ENCODE results near the gene PCDH18.
"Not testable (repeated sequence)": the region's sequence is repeated elsewhere in the genome, so short reads cannot be mapped to it uniquely, and the experiment has no call there.

PCDH18 gene, protein sequence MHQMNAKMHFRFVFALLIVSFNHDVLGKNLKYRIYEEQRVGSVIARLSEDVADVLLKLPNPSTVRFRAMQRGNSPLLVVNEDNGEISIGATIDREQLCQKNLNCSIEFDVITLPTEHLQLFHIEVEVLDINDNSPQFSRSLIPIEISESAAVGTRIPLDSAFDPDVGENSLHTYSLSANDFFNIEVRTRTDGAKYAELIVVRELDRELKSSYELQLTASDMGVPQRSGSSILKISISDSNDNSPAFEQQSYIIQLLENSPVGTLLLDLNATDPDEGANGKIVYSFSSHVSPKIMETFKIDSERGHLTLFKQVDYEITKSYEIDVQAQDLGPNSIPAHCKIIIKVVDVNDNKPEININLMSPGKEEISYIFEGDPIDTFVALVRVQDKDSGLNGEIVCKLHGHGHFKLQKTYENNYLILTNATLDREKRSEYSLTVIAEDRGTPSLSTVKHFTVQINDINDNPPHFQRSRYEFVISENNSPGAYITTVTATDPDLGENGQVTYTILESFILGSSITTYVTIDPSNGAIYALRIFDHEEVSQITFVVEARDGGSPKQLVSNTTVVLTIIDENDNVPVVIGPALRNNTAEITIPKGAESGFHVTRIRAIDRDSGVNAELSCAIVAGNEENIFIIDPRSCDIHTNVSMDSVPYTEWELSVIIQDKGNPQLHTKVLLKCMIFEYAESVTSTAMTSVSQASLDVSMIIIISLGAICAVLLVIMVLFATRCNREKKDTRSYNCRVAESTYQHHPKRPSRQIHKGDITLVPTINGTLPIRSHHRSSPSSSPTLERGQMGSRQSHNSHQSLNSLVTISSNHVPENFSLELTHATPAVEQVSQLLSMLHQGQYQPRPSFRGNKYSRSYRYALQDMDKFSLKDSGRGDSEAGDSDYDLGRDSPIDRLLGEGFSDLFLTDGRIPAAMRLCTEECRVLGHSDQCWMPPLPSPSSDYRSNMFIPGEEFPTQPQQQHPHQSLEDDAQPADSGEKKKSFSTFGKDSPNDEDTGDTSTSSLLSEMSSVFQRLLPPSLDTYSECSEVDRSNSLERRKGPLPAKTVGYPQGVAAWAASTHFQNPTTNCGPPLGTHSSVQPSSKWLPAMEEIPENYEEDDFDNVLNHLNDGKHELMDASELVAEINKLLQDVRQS

GRCh38 chr4:137531986-137532868 lies at the start of gene PCDH18:
Gene PCDH18, minus strand, starts transcription at chr4:137532494. Its CDS starts 406 bp downstream, at chr4:137532088.
- no peak for DNase-seq

DNA sequence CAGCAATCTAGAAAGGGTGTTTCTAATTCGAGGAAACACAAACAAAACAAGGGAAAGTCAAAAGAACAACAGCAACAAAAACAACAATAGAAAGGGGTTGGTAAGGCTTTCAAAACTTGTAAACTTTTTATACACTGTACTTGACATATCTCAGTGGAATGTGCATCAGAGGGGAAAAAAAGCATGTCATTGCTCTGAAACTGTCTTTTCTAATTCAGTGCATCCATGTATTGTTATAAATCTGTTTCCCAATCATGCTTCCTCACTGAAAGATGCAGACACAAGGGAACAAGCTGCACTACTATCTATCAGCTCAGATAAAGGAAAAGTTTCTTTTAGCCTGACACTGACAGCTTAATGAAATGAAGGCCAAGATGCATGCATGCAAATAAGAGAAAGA lies 44.2 kb upstream of the PCDH18 start:
- DNase-seq: no peak

DNA sequence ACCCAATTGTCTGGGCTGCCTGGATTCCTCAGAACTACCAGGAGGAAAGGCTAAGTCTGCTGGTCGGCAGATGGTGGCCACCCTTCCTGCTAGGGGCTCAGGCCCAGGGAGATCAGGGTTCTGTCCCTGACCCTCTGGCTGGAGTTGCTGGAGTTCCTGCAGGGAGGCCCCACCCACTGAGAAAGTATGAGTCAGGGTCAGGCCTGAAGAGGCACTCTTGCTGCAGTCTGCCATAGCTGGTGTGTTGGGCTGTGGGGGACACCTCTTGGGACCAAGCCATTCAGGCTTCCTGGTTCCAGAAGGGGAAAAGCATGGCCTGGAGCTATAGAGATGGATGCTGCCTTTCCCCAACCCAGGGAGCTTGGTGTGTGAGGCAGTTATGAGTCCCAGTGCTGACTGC lies 40.4 kb upstream of the PCDH18 start:
- DNase-seq: no peak

DNA sequence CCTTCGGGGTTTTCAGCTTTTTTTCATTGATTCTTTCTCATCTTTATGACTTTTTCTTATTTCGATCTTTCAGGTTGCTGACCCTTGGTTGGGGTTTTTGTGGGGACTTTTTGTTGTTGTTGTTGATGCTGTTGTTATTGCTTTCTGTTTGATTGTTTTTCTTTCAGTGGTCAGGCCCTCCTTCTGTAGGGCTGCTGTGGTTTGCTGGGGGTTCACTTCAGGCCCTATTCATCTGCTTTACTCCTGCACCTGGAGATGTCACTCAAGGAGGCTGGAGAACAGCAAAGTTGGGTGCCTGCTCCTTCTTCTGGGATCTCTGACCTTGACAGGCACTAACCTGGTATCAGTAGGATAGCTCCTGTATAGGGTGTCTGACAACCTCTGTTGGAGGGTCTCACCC lies 39.9 kb upstream of the PCDH18 start:
- no peak for DNase-seq

DNA sequence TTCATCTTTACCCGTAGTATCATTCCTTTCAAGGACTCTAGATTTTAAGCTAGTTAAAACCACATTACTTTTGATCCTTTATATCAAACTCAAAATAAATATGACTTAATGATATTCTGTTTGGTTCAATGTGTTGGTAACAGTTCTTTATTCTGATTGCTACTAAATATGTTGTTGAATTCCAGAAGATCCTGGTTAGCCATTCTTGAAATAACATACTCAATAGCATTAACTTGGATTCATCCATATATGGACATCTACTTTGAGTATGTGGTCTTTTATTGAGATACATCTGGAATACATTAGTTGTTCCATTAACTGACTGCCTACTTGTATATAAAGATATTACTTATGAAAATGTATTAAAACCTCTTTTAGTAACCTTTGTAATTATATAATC lies 27.5 kb upstream of the PCDH18 start:
- no peak for DNase-seq

DNA sequence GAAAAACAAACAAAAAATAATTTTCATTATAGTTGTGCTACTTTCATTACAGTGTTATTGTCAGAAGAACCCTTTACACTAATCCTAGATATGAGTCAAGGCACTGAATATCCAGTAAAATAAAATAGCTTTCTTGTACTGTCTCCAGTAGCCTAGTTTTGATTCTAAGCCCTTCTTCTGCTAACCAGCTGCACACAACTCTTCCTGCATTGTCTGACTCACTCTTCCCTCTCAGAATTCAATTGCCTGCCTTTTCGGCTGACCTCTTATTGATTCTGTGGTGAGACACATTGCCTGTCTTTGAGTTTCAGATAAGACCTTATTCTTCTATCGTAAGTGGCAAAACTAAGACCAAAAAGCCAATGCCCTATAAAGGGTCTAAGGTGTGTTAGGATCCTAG lies 26.7 kb upstream of the PCDH18 start:
- DNase-seq: no peak

DNA sequence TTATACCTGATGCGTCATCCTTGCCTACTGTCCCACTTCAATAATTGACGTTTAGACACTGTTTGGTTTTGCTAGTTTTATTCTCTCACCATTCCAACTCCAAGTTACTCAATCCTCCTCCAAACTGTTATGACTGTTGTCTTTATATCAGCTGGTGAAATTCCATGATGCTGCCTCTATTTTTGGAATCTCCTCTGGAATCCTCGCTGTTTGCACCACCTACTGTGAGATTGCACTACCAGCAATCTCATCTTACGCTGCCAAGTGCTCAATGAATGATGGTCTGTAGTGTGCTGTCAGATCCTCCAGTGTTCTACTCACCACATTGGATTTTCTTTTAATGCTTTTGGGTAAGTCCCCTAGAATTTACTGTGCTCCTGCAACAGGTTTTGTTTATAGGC lies 13.2 kb upstream of the PCDH18 start:
- no peak for DNase-seq

- DNase-seq: no peak
Observed at GRCh38 chr4:137543648-137544047, 11.4 kb upstream of the PCDH18 start.

DNA sequence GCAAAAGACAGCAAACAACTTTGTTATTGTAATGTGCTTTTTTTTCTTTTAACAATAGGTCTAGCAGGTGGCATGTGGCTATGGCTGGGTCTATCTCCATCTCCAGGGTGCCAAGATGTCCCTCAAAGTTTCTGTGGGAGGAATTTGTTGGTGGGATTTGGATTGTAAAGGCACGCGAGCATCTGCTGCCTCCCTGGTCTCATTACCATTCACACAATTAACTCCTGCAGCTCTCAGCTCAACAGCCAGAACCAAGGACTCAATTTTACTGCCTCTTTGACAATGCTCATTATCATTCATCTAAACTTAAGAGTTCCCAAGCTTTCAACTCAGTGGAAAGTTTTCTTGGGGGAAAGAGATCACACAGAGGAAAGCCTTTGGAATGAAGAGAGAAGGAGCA lies 10.9 kb upstream of the PCDH18 start:
- no peak for DNase-seq

GRCh38 chr4:137541876-137542646 lies 9.8 kb upstream of the PCDH18 start:
- DNase-seq: no peak

- DNase-seq: no peak
Observed at GRCh38 chr4:137541181-137541580, 8.9 kb upstream of the PCDH18 start.

GRCh38 chr4:137540356-137540755 lies 8.1 kb upstream of the PCDH18 start:
- DNase-seq: no peak

GRCh38 chr4:137538526-137538925 lies 6.2 kb upstream of the PCDH18 start:
- DNase-seq: no peak

DNA sequence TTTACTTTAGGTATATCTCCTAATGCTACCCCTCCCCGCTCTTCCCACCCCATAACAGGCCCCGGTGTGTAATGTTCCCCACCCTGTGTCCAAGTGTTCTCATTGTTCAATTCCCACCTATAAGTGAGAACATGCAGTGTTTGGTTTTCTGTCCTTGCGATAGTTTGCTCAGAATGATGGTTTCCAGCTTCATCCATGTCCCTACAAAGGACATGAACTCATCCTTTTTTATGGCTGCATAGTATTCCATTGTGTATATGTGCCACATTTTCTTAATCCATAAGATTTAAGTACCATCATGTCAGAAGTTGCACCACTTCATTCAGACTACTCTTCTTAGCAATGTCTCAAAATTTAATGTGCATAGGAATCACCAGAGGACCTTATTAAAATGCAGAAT lies 5.5 kb upstream of the PCDH18 start:
- DNase-seq: not testable (repeated sequence)

DNA sequence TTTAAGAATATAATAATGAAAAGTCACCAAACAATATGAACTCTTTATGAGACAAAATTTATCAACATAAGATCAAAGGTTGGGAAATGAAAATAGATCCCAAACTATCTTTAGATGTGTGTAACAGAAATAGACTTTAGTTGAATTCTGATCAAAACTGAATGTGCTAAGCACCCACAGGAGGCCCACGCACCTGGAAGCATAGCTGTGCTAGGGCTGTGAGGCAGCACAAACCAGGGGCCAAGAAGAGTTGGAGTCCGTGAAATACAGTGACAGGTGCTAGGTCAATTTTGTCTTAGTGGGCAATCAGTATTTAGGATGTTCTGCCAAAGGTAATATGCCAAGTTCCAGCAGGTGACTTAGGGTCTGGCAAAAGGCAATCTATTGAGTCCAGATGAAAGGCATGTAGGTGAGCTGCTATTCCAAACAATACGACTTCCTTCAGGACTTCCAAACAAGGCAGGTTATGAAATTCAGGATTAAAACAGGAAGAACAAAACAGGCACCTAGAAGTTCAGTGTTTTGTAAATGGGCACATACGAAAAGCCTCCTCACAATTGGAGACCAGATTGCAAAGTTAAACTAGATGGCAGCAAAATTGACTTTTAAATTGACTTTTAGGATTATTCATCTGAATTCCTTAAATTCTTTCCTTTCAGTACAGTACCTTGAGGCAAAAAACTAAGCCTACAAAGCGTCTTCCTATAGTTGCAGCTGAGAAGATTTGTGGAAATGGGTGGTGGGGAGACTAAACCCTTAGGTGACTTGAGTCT lies 4.7 kb upstream of the PCDH18 start:
- DNase-seq: no peak

DNA sequence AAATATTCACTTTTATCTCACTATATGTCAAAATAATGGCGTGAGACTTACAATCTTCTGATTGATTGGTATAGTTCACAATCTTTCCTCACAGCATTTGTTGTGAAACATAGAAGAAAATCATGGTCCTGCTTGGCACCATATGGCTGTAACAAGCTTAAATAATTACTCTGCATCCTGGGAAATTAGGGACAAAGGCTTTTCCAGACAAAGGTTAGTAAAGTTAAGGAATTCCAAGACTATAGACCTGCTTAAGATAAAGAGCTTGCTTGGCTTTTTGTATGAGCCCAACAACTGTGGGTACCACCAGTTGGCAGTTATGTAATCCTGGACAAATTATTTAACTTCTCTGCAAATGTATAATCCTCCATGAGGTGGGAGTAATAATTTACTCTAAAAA lies 3.4 kb upstream of the PCDH18 start:
- DNase-seq: no peak

- no peak for DNase-seq
Observed at GRCh38 chr4:137534516-137534915, 2.2 kb upstream of the PCDH18 start.

- DNase-seq: no peak
Observed at GRCh38 chr4:137533855-137534254, 1.6 kb upstream of the PCDH18 start.

DNA sequence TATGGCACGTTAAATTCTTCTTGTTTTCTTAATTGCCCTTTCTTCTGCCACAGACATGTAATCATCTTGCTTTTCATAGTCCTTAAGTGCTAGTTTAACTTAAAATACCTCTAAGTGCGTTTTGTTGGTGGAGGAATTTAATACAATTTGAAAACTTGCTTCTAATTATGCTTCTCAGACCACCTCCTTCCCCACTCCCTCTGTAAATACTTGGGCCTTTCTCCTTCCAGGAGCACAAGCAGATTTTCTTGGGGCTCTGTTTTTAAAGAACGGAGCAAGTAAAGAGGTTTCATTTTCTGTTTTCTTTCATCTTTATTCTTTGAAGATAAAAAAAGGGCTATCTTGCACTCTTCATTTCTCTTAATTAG lies 559 bp upstream of the PCDH18 start:
- no peak for DNase-seq

- no peak for DNase-seq
Observed at GRCh38 chr4:137531168-137531985, 917 bp downstream of the PCDH18 start.

All from NCI-H2029 treated with DMSO at 0.1 percent for 48 hours (cell line).